Nephron (organoid): ENCODE data around the gene CLPTM1L.

ENCODE experiments used
- H3K27ac Mint-ChIP-seq, 3 experiments: 2 replicates each; pipeline ENCODE4 v1.8.0; 2020; ENCODE audit warnings: mixed read lengths in 3 of 3, mild to moderate bottlenecking in 2 of 3, moderate library complexity in 1 of 3
- H3K27me3 Mint-ChIP-seq: 2 replicates; pipeline ENCODE4 v1.8.0; 2021; ENCODE audit warnings: low read depth, mild to moderate bottlenecking, moderate library complexity, mixed read lengths
- H3K36me3 Mint-ChIP-seq: 2 replicates; pipeline ENCODE4 v1.8.0; 2020; ENCODE audit warnings: low read depth, mixed read lengths
- H3K4me1 Mint-ChIP-seq: 2 replicates; pipeline ENCODE4 v1.8.0; 2020; ENCODE audit warnings: mixed read lengths
- H3K4me3 Mint-ChIP-seq, 3 experiments: 2 replicates each; pipeline ENCODE4 v1.8.0; 2020; ENCODE audit warnings: mild to moderate bottlenecking in 3 of 3, mixed read lengths in 3 of 3, moderate library complexity in 2 of 3
- H3K9me3 Mint-ChIP-seq: 2 replicates; pipeline ENCODE4 v1.8.0; 2020; ENCODE audit warnings: mixed read lengths
- TF ChIP-seq, protein P1 (sequence below), 3 experiments: fragments of 200-600 bp; sonication (generic); IDR thresholded peaks; one replicate each; pipeline ENCODE4 v1.5.0; 2021; ENCODE audit warnings: antibody characterized with exemption in 3 of 3; ENCODE audit not compliant: unreplicated experiment in 3 of 3

The CLPTM1L gene

GRCh38 chr5:1386274-1386717, 41.4 kb upstream of the CLPTM1L start:
- Mint-ChIP-seq H3K27me3 (peaks cover 78% of the 10 kb centered on the region), H3K9me3 (peaks cover 7% of the 10 kb centered on the region), H3K4me3 (peak overlapping the region; percentile 89 to 90 (median 90)), H3K36me3 (no peaks in the 10 kb centered on the region), H3K4me1 (peaks cover 16% of the 10 kb centered on the region), H3K27ac (peak overlapping the region; percentile 32 to 84 (median 83))
- TF ChIP-seq, protein P1, sequence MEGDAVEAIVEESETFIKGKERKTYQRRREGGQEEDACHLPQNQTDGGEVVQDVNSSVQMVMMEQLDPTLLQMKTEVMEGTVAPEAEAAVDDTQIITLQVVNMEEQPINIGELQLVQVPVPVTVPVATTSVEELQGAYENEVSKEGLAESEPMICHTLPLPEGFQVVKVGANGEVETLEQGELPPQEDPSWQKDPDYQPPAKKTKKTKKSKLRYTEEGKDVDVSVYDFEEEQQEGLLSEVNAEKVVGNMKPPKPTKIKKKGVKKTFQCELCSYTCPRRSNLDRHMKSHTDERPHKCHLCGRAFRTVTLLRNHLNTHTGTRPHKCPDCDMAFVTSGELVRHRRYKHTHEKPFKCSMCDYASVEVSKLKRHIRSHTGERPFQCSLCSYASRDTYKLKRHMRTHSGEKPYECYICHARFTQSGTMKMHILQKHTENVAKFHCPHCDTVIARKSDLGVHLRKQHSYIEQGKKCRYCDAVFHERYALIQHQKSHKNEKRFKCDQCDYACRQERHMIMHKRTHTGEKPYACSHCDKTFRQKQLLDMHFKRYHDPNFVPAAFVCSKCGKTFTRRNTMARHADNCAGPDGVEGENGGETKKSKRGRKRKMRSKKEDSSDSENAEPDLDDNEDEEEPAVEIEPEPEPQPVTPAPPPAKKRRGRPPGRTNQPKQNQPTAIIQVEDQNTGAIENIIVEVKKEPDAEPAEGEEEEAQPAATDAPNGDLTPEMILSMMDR (IDR thresholded peaks at IDR 0.05; ENCODE audit: unreplicated experiment in 3 of 3), result no peak

DNA sequence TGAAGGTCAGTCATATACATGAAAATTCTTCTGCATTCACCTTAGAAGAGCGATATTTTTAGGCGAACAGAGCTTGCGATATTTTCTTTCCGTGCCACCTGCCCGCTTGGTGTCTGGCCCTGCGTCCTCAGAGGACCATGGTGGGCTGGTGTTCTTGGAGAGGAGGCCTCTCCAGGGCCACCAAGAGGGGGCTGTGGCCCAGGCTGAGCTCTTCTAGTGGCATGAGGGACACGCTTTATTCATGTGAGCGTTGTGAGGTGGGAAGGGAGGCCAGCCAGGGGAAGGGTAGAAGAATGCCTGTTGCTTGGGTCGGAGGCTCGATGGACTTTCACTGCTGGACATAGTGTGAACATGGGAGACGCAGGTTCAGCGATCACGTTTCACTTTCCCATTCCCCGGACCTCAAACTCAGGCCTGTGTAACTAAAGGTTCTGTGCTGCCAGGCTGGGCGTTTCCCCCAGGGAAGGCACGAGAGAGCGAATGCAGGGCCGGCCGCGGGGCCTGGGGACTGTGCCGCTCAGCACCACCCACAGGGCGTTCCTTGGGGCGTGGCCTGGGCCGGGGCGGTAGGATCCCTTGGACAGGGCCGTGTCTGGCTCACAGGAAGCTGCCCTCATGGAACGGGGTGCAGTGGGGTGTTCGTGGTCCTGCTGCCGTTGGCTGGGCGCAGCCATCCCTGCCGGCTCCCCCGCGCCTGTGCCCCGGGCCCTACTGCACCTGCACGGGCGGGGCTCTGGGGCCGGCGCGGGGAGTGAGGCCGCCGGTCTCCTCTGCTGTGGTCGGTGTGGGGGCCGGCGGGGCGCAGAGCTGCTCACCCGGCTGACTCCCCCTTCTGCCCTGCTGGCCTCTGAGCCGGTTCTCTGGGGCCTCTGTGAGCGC, 40.7 kb upstream of the CLPTM1L start:
- Mint-ChIP-seq H3K27ac (peak overlapping the region; percentile 32 to 84 (median 83)), H3K4me1 (peaks cover 21% of the 10 kb centered on the region), H3K27me3 (peaks cover 84% of the 10 kb centered on the region)

DNA sequence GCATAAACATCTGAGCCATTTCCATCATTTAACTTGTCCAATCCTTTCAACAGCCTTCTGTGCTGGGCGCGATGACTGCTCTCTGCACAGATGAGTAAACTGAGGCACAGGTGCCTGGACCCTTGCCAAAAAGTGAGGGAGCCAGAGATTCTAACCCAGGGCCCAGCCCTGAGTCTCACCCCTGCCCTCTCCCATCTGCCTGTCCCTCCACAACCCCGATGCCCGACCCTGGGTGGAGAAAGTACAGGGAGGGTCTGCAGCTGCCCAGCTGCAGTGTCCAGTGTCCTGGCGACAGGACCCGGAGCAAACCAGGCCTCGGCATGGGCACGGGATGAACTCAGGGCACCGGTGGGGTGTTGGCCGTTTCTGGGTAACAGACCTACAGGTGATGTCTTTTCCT, 39.6 kb upstream of the CLPTM1L start:
- H3K27ac Mint-ChIP-seq, result no peak overlapping the region
- no peaks in the 10 kb centered on the region for H3K36me3 Mint-ChIP-seq
- peaks cover 88% of the 10 kb centered on the region for H3K27me3 Mint-ChIP-seq
- no peak overlapping the region for H3K4me3 Mint-ChIP-seq
- TF ChIP-seq, protein P1 (IDR thresholded peaks at IDR 0.05; ENCODE audit: unreplicated experiment in 3 of 3), result no peak
- peaks cover 7% of the 10 kb centered on the region for H3K9me3 Mint-ChIP-seq
- peaks cover 21% of the 10 kb centered on the region for H3K4me1 Mint-ChIP-seq

More for the DNA sequence above, 40.7 kb upstream of the CLPTM1L start:
- TF ChIP-seq, protein P1 (IDR thresholded peaks at IDR 0.05; ENCODE audit: unreplicated experiment in 3 of 3), result no peak
- Mint-ChIP-seq H3K4me3 (peak overlapping the region; percentile 89 to 90 (median 90)), H3K36me3 (no peaks in the 10 kb centered on the region), H3K9me3 (peaks cover 7% of the 10 kb centered on the region)

DNA sequence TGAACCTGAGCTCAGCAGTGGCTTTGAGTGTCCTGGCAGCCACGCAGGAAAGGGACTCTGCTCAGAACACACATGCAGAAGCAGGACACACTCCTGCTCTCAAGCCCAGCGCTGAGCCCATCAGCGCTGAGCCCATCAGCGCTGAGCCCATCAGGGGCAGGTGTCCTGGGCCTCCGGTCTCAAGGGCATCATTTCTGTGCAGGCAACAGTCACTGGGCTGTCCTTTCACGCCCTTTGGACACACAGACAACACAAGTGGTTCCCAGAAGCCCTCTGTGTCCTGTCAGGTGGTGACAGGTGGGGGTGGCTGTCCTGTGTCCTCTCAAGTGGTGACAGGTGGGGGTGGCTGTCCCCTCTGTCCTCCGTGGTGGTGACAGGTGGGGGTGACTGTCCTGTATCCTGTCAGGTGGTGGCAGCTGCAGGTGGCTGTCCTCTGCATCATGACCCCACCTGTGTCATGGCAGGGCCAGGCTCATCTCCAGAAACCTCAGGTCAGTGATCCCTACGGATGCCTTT, 39.0 kb upstream of the CLPTM1L start:
- peaks cover 88% of the 10 kb centered on the region for H3K27me3 Mint-ChIP-seq
- H3K27ac Mint-ChIP-seq, result no peak overlapping the region
- peaks cover 21% of the 10 kb centered on the region for H3K4me1 Mint-ChIP-seq
- no peaks in the 10 kb centered on the region for H3K36me3 Mint-ChIP-seq
- TF ChIP-seq, protein P1 (IDR thresholded peaks at IDR 0.05; ENCODE audit: unreplicated experiment in 3 of 3), result no peak
- no peak overlapping the region for H3K4me3 Mint-ChIP-seq
- H3K9me3 Mint-ChIP-seq, result peaks cover 7% of the 10 kb centered on the region

DNA sequence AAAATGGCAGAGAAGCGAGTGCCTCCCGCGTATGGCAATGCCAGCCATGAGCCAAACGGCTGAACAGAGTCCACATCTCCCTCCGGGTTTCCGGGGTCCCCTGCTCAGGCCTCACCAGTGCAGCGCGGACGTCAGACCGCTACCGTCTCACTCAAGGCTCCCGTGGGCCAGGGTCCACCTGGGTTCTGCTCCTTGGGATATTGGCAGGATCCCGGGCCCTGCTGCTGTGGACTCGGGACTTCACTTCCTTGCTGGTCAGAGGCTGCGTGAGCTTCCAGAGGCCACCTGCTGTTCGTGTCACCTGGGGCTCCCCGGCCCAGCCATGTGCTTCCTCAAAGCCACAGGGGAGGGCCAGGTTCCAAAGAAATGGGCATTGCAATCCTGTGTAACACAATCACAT, 38.4 kb upstream of the CLPTM1L start:
- Mint-ChIP-seq H3K4me1 (peaks cover 21% of the 10 kb centered on the region), H3K27me3 (peaks cover 88% of the 10 kb centered on the region), H3K36me3 (no peaks in the 10 kb centered on the region), H3K4me3 (no peak overlapping the region), H3K9me3 (peaks cover 8% of the 10 kb centered on the region), H3K27ac (no peak overlapping the region)
- TF ChIP-seq, protein P1 (IDR thresholded peaks at IDR 0.05; ENCODE audit: unreplicated experiment in 3 of 3), result no peak
